Skin epidermis (tissue), 12 donors: Measurements from ENCODE around the gene RPL7A.
"Not testable (repeated sequence)": the region's sequence is repeated elsewhere in the genome, so short reads cannot be mapped to it uniquely, and the experiment has no call there.

ENCODE experiments used
- H3K27ac ChIP-seq, 21 experiments: fragments of 200-600 bp; sonication (generic) in 11 of 21; one replicate each; pipeline ENCODE4 v1.5.0; 2020; ENCODE audit warnings: mild to moderate bottlenecking in 3 of 21, inconsistent platforms in 2 of 21, moderate library complexity in 2 of 21
- H3K4me3 ChIP-seq, 7 experiments: fragments of 200-600 bp; sonication (generic) in 2 of 7; one replicate each; pipeline ENCODE4 v1.5.0; 2020; ENCODE audit warnings: inconsistent platforms in 2 of 7, mild to moderate bottlenecking in 2 of 7, moderate library complexity in 1 of 7

Gene RPL7A

DNA sequence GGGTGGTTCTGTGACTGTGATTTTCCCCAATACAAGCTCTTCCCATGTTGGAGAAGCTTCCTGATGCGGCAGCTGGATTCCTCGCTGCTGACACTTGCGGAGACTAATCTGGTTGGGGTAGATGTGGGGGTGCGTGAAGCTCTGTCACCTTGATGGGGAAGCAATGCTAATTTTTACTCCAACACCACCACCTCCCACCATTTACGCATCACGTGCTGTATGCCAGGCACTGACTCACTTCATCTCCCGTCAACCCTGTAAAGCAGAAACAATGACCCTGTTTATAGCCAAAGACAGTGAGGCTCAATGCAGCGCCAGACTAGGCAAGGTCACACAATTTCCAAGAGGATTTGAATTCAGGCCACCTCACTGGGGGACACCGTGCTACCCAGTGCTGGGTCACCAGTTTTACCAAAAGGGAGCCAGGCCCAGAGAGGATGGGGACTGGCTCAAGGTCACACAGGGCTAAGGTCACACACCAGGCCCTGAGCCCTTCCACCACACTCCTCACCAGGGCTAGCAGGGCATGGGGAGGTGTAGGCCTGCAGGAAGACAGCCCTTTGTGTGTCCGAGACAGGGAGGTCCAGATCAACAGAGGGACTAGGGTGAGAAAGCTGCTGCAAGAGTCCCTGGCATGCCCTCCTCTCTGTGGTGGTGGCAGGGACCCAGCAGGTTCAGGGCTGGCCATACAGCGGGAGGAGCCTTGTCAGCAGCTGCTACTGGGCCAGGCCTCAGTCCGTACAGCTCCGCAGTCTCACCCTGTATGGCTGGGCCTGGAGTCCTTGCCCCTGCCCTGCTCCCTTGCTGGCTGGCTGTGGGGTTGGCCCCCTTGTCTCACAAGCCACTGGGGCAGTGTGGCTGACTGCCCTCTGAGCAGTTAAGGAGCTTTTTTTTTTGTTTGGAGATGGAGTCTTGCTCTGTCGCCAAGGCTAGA lies 31.4 kb downstream of the RPL7A start:
- peak overlapping the region in 3 of 21 experiments; percentile 11 to 55 (median 27) for H3K27ac ChIP-seq
- no peak overlapping the region for H3K4me3 ChIP-seq

DNA sequence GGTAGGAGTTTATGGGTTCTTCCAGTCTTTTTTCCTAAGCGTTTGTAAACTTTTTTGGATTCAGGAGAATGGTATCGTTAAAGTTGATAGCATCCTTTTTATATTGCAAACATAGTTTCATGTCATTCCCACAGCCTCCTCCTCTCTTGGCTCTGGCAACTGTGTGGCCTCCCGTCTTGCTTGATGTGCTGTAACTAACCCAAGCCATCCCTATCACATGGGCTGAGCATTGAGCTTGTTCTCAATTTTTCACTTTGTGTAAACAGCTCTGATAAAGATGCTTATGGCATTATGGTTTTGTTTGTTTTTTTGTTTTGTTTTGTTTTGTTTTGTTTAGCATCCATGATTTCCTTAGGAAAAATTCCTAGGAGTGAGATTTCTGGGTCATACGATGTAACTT lies 32.7 kb downstream of the RPL7A start:
- no peak overlapping the region for H3K4me3 ChIP-seq
- no peak overlapping the region for H3K27ac ChIP-seq

DNA sequence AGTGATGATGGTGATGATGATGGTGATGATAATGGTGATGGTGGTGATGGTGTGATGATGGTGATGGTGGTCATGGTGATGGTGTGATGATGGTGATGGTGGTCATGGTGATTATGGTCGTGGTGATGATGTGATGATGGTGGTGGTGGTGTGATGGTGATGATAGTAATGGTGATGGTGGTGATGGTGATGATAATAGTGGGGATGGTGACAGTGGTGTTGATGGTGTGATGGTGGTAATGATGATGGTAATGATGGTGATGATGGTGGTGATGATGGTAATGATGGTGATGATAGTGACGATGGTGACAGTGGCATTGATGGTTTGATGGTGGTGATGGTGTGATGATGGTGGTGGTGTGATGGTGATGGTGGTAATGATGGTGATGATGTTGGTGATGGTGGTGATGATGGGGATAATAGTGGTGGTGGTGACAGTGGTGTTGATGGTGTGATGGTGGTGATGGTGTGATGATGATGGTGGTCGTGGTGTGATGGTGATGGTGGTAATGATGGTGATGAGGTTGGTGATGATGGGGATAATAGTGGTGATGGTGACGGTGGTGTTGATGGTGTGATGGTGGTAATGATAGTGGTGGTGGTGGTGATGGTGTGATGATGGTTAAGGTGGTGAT lies 34.6 kb downstream of the RPL7A start:
- no peak overlapping the region for H3K27ac ChIP-seq

DNA sequence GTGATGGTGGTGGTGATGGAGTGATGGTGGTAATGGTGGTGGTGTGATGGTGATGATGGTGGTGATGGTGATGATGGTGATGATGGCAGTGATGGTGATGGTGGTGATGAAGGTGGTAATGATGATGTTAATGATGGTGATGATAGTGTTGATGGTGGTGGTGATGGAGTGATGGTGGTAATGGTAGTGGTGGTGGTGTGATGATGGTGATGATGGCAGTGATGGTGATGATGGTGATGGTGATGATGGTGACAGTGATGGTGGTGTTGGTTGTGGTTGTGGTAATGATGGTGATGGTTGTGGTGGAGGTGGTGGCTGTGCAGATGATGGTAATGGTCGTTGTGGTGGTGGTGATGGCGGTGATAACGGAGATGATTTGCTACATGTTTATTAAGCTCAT lies 35.4 kb downstream of the RPL7A start:
- no peak overlapping the region for H3K4me3 ChIP-seq
- no peak overlapping the region for H3K27ac ChIP-seq

More for the DNA sequence above, 34.6 kb downstream of the RPL7A start:
- no peak overlapping the region for H3K4me3 ChIP-seq

DNA sequence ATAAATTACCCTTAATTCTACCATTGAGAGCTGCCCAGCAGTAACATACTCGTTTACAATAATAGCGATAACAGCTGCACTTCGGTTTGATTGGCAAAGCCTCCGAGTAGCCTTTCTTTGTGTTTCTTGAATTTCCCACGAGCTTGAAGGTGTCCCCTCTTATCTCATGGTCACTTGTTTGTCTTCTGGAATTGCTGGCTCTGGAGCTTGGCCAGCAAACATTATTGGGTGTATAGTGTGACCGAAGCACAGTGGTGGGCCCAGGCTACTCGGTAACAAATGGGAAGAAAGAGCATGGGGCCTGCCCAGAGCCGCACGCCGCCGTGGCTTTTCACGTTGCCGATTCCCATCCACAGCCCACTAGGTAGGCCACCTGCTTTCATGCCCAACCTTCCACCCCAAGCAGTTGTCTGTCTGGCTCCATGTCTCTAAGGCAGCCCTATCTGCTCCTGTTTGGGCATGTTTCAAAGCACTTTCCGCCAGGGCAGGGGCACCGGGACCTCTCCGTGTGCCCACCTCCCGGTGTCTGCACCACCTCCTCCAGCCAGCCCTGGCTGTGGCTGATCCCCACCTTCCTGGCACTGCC lies 36.8 kb downstream of the RPL7A start:
- Histone ChIP-seq H3K27ac (no peak overlapping the region), H3K4me3 (no peak overlapping the region)

DNA sequence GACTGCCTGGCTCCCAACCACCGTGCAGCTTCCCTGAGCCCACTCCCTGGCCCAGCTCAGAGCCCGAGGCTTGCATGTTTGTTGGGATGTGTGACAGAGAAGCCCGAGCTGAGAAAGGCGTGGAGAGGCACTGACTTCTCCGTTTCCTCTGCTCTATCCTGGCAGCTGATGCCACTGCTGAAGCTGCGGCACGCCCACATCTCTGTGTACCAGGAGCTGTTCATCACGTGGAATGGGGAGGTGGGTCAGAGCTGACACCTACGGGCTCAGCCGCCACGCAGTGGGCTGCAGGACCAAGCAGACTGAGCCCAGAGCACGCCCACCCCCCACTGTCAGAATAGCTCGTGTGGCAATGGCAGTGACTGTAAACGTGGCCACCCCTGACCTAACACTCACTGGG lies 37.4 kb downstream of the RPL7A start:
- Histone ChIP-seq H3K27ac (no peak overlapping the region), H3K4me3 (no peak overlapping the region)

DNA sequence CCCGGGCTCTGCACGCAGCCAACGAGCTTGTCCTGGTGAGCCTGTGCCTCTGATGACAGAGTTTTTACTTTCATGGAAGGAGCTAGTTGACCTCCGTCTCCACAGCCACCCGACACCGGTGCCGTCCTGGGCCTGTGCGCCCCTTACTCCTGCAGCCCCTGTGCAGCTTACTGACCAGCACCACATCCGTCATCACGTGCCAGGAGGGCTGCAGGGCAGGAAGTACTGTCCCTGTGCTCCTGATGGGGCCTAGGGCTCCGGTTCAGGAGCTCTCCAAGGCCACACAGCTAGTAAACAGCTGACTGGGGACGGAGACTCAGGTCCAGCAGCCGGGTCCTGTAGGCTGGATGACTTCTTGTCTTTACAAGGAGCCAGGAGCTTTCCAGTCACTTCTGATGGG lies 38.3 kb downstream of the RPL7A start:
- Histone ChIP-seq H3K4me3 (no peak overlapping the region), H3K27ac (no peak overlapping the region)

DNA sequence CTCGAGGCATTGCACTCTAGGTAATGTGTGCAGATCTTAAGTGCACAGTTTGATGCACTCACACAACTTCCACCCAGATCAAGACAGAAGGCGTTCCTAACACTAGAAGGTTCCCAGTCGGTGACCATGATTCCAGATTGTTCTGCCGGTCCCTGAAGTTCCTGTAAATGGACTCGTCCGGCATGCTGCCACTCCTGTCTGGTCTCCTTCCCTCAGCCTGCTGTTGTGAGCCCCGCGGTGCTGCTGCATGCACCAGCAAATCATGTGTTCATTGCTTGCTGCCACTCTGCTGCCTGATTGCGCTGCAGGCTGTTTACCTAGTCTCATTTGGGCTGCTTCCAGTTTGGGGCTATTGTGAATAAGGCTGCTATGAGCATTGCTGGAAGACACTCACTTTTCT lies 39.7 kb downstream of the RPL7A start:
- H3K27ac ChIP-seq = no peak overlapping the region

DNA sequence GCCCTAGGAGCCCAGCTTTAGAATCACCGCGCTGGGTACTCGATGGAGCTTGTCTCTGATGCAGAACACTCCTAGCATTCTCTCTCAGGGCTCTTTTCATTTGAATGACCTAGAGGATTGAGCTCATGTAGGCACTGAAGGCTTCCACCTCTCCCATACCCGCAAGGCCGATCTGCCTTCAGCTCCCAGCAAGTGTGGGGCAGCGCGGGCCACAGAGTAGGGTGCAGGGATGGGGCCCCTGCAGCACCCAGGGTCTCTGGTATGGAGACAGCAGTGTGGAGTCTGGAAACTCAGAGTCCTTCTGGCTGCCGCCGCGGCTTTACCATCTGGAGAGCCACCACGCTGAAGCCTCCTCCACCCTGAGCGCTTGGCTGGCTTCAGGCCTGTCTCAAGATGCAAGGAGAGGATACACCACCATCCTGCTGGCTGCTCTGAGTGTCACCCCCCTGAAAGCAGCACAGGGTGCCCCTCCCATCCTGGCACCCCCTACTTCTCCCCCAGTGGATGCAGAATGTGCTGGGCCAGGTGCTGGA lies 41.1 kb downstream of the RPL7A start:
- H3K4me3 ChIP-seq = no peak overlapping the region
- H3K27ac ChIP-seq = no peak overlapping the region

More for the DNA sequence above, 39.7 kb downstream of the RPL7A start:
- H3K4me3 ChIP-seq = no peak overlapping the region

DNA sequence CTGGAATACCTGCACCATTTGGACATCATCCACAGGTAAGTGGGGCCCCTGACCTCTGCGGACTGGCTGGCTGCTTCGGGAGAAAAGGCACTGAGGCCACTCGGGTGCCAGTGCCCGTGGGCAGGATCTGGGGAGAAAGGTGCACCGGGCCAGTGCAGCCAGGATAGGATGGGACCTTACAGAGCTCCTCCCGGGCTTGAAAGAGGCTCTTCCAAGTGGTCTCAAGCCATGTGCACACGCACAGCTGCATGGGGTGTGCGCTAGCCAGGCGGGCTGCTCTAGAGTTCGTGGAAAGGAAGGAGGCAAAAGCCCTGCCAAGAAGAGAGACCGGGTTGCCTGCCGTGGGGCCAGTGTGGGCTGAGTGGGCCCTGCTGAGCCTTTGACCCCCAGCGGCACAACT lies 41.5 kb downstream of the RPL7A start:
- Histone ChIP-seq H3K4me3 (no peak overlapping the region), H3K27ac (no peak overlapping the region)

DNA sequence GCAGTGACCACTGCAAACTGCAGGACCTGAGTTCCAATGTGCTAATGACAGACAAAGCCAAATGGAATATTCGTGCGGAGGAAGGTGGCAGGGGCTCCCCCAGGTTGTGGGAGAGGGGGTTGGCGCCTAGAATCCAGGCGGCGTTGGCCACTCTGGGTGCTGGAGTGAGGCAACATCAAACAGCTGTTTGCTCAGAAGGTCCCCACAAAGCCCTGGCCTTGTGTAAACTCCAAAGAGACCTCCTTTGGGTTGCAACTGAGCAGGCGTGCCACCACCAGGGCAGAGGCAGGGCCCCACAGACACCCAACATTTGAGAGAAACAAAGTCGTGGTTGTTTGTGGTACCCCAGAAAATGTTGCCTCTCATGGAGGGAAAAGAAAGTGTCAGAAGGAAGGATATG lies 42.7 kb downstream of the RPL7A start:
- Histone ChIP-seq H3K4me3 (no peak overlapping the region), H3K27ac (no peak overlapping the region)

DNA sequence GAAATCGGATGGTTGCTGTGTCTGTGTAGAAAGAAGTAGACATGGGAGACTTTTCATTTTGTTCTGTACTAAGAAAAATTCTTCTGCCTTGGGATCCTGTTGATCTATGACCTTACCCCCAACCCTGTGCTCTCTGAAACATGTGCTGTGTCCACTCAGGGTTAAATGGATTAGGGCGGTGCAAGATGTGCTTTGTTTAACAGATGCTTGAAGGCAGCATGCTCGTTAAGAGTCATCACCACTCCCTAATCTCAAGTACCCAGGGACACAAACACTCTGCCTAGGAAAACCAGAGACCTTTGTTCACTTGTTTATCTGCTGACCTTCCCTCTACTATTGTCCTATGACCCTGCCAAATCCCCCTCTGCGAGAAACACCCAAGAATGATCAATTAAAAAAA lies 43.4 kb downstream of the RPL7A start:
- H3K27ac ChIP-seq, H3K4me3 ChIP-seq: not testable (repeated sequence)

DNA sequence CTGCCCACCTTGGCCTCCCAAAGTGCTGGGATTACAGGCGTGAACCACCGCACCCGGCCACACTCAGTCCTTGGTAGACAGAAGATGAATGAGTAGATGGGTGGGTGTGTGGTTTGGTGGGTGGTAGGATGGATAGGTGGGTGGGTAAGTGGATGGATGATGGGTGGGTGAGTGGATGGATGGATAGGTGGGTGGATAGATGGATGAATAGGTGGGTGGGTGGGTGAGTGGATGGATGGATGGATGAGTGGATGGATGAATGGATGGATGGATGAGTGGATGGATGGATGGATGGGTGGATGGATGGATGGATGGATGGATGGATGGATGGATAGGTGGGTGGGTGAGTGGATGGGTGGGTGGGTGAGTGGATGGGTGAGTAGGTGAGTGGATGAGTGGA lies 44.3 kb downstream of the RPL7A start:
- not testable (repeated sequence) for H3K4me3 ChIP-seq, H3K27ac ChIP-seq

DNA sequence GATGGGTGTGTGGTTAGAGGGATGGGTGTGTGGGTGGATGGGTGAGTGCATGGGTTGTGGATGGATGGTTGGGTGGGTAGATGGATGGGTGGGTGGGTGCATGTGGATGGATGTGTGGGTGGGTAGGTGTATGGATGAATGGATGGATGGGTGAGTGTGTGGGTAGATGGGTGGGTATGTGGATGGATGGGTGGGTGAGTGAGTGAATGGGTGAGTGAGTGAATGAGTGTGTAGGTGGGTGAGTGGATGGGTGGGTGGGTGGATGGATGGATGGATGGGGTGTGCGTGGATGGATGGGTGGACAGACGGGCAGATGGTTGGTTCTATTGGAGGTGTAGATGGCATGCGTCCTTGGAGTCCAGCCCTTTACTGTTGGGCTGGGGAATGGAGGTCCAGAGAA lies 45.4 kb downstream of the RPL7A start:
- H3K27ac ChIP-seq = no peak overlapping the region
- H3K4me3 ChIP-seq = no peak overlapping the region

DNA sequence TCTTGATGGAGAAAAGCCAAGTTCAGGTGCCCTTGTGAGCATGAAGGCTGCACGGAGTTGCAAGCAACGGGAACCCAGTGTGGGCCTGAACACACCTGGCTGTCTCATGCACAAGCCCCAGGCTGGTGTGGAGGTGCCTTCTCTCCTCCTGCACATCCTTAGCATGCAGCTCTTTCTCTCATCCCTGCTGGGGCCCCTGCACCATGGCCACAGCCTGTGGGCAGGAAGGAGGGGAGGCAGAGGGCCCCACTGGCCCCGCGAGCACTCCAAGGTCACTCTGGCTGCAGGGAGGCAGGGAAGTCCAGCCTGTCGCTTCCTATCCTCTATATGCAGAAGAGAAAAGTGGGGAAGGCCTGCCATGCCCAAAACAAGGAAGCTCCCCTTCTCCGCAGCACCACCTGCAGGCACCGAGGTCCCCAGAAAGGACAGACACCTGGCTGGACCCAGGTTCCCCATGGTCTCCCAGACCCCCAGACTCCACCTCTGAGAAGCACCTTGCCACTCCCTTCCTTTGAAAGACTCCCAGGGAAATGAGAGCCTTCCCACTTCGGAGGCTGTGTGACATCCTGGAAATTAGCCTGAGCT lies 46.8 kb downstream of the RPL7A start:
- H3K27ac ChIP-seq = no peak overlapping the region
- no peak overlapping the region for H3K4me3 ChIP-seq

DNA sequence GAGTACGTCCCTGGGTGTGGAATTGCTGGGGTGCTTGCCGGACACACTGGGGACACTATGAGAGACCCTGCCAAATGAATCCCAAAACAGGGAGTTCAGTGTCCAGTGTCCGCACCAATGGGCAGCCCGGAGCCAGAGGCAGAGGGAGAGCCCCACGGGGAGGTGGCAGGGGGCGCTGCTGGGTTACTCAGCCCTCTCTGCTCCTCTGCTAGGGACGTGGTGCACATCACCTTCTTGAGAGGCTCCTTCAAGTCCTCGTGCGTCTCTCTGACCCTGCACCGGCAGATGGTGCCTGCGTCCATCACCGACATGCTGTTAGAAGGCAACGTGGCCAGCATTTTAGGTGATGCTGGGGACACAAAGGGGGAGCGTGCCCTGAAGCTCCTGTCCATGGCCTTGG lies 48.9 kb downstream of the RPL7A start:
- Histone ChIP-seq H3K4me3 (no peak overlapping the region), H3K27ac (no peak overlapping the region)

DNA sequence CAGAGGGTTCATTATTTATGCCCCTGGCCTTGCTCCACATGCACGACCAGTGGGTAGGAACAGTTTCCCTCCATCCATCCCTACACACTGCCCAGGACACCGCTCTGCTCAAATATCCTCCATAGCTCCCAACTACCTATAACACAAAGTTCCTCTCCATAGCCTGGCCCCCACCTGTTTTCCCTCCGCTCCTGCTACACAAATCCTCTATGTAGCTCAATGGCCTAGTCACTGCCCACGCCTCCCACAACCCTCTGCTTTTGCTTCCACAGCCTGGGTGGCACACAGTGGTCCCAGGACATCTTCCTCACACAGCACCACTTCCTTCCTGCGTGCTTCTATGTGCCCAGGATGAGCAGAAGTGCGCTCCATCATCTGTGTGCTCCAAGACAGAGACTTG lies 49.4 kb downstream of the RPL7A start:
- Histone ChIP-seq H3K27ac (no peak overlapping the region), H3K4me3 (no peak overlapping the region)

DNA sequence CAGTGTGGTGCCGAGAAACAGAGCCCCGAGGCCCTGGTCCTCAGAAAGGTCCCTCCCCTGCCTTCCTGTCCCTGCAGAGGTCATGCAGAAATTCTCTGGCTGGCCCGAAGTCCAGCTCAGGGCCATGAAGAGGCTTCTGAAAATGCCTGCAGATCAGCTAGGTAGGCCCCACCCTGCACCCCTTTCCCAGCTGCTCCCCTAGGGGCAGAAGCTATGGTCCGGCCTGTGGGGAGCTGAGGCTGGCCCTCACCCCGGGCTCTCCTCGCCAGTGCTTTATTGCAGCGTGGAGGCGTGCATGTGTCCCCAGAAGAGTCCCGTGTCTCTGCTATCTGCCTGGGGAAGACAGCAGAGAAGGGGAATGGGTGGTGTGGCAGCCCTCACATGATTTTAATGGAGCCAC lies 49.9 kb downstream of the RPL7A start:
- Histone ChIP-seq H3K27ac (no peak overlapping the region), H3K4me3 (no peak overlapping the region)

DNA sequence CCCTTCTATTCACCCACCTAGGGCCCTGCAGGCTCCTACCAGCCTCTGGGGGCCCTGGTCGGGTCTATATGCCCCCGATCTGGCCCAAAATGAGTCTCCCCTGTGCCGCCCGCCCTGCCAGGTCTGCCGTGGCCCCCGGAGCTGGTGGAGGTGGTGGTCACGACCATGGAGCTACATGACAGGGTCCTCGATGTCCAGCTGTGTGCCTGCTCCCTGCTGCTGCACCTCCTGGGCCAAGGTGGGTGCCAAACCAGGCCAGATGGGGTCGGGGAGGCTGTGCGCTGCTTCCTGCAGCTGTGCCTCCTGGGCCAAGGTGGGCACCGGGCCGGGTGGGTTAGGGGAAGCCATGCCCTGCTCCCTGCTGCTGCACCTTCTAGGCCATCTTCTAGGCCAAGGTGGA lies 52.3 kb downstream of the RPL7A start:
- H3K4me3 ChIP-seq = no peak overlapping the region
- H3K27ac ChIP-seq = no peak overlapping the region
